PC-3 (cell line): Measurements from ENCODE around the gene RNF182. TPM values are rescaled to one million over a fixed set of nuclear protein-coding genes. Genes with fewer than 3 reads are reported as not detected.

ENCODE experiments used
- ATAC-seq: fragments of 200-7000 bp; cut with Tn5 transposase; 2 replicates; pipeline ENCODE4 v1.9.1; 2020; ENCODE audit warnings: mild to moderate bottlenecking, moderate library complexity
- BruUV-seq: library from RNA; stranded (reverse); fragments of 400-500 nt; replicated peaks from 2 replicates; lab custom pipeline; 2021; lab: Mats Ljungman, UMichigan
- CTCF ChIA-PET: fragments of 300-600 bp; sonication (Branson Sonifier 250); formaldehyde crosslinking; loops from one replicate; lab custom pipeline; 2022; ENCODE audit warnings: antibody characterized with exemption; lab: Charles Lee
- POLR2A ChIA-PET: fragments of 300-600 bp; sonication (Branson Sonifier 250); formaldehyde crosslinking; loops from one replicate; lab custom pipeline; 2022; ENCODE audit warnings: antibody characterized with exemption; ENCODE audit not compliant: unreplicated experiment; lab: Charles Lee
- DNase-seq: peaks from one replicate; pipeline ENCODE4 v3.0.0-alpha.2; 2015
- H2AFZ ChIP-seq: fragments of 300-600 bp; sonication (generic); 2 replicates; pipeline ENCODE4 v1.6.0; 2016; ENCODE audit warnings: antibody characterized with exemption, low read length
- H3F3A ChIP-seq: fragments of 300-600 bp; sonication (generic); one replicate; pipeline ENCODE4 v1.6.0; 2017; ENCODE audit warnings: antibody characterized with exemption, low read length, control low read depth, mild to moderate bottlenecking; ENCODE audit not compliant: unreplicated experiment
- H3K27ac ChIP-seq: fragments of 300-600 bp; sonication (generic); 2 replicates; pipeline ENCODE4 v1.5.1; 2016; ENCODE audit warnings: mild to moderate bottlenecking, low read length
- H3K27me3 ChIP-seq: fragments of 300-600 bp; sonication (generic); 2 replicates; pipeline ENCODE4 v1.6.1; 2016; ENCODE audit warnings: low read length, mixed read lengths
- H3K36me3 ChIP-seq: fragments of 300-600 bp; sonication (generic); 2 replicates; pipeline ENCODE4 v1.6.1; 2016; ENCODE audit warnings: low read depth, mixed run types, low read length, mixed read lengths
- H3K4me1 ChIP-seq: fragments of 300-600 bp; sonication (generic); 2 replicates; pipeline ENCODE4 v1.5.1; 2016; ENCODE audit warnings: low read length; ENCODE audit not compliant: insufficient read depth
- H3K4me2 ChIP-seq: fragments of 300-600 bp; sonication (generic); 2 replicates; pipeline ENCODE4 v1.6.0; 2016; ENCODE audit warnings: low read length
- H3K4me3 ChIP-seq: fragments of 300-600 bp; sonication (generic); 2 replicates; pipeline ENCODE4 v1.5.1; 2016; ENCODE audit warnings: mild to moderate bottlenecking, low read length, mixed read lengths
- H3K79me2 ChIP-seq: fragments of 300-600 bp; sonication (generic); 2 replicates; pipeline ENCODE4 v1.6.1; 2017; ENCODE audit warnings: low read length, mixed read lengths
- H3K9ac ChIP-seq: fragments of 300-600 bp; sonication (generic); 2 replicates; pipeline ENCODE4 v1.6.0; 2016; ENCODE audit warnings: mild to moderate bottlenecking, low read length
- H3K9me2 ChIP-seq: fragments of 300-600 bp; sonication (generic); replicated peaks from 2 replicates; pipeline ENCODE4 v1.6.1; 2016; ENCODE audit warnings: mixed run types, low read length, mixed read lengths
- H3K9me3 ChIP-seq: fragments of 300-600 bp; sonication (generic); 2 replicates; pipeline ENCODE4 v1.6.1; 2016; ENCODE audit warnings: low read length, mixed read lengths
- H4K20me1 ChIP-seq: fragments of 300-600 bp; sonication (generic); 2 replicates; pipeline ENCODE4 v1.6.1; 2016; ENCODE audit warnings: low read length, mixed read lengths
- EZH2 ChIP-seq: fragments of 300-600 bp; sonication (generic); IDR thresholded peaks from one replicate; pipeline ENCODE4 v1.6.1; 2017; ENCODE audit warnings: antibody characterized with exemption, mild to moderate bottlenecking, low read length; ENCODE audit not compliant: unreplicated experiment
- EZH2phosphoT487 ChIP-seq: fragments of 300-600 bp; sonication (generic); IDR thresholded peaks from 2 replicates; pipeline ENCODE4 v1.6.1; 2018; ENCODE audit warnings: mild to moderate bottlenecking, antibody characterized with exemption, low read length, borderline replicate concordance
- intact Hi-C: fragments of 100-400 bp; cut with micrococcal nuclease; formaldehyde crosslinking; loops from 2 replicates; pipeline ENCODE4 v1.9.0; 2023
- total RNA-seq: library from RNA; depleted of rRNA; stranded (reverse); fragments of >200 nt; gene quantifications from 2 replicates; pipeline ENCODE4 v1.2.3, GENCODE V29; 2014
- TF ChIP-seq, protein P1 (sequence below): fragments of 300-600 bp; sonication (generic); conservative IDR thresholded peaks from 2 replicates; pipeline ENCODE4 v1.5.1; 2017; ENCODE audit warnings: antibody characterized with exemption, low read depth, mild to moderate bottlenecking, low read length

RNF182 gene
- total RNA-seq, 1 experiment from 2014 or later = 24.7 TPM

DNA sequence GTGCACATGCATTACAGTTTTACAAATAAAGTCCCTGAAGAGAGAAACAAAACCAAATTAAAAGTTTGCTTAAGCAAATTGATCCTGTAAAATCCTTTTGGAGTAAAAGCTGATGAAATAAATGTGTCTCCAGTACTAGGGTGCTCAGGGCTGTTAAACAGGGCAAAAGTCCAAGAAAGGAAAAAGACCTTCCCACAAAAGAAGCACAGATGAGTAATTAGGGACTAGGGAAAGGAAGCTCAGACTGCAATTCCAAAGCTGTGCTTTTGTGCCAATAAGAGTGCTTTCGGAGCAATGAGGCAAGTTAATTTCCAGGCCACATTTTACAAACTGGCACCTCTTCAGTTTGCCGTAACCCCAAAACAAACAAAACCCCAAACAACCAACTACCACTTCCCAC lies 10.4 kb upstream of the RNF182 start:
- Histone ChIP-seq H3K4me1 (peaks cover 29% of the 10 kb centered on the region), H3K4me3 (no peak overlapping the region), H3F3A (no peaks in the 10 kb centered on the region), H3K9me3 (no peaks in the 10 kb centered on the region), H3K79me2 (no peaks in the 10 kb centered on the region), H3K9me2 (no peaks in the 10 kb centered on the region), H3K27me3 (no peaks in the 10 kb centered on the region), H3K27ac (no peak overlapping the region), H3K9ac (no peak overlapping the region), H3K4me2 (peak overlapping the region; percentile 2; the same call in 1 of the 2 replicates), H3K36me3 (no peaks in the 10 kb centered on the region), H4K20me1 (no peaks in the 10 kb centered on the region), H2AFZ (no peak overlapping the region)
- CTCF ChIA-PET = interaction anchor here (0.8 kb wide), 1 partner anchor 132 kb away, joined by 3 read pairs; no protein-coding TSS in a partner anchor
- no TSS peak for BruUV-seq
- DNase-seq (peak; percentile 26), ATAC-seq (peak; percentile 44)
- POLR2A ChIA-PET = no interaction called here
- TF ChIP-seq, protein P1, sequence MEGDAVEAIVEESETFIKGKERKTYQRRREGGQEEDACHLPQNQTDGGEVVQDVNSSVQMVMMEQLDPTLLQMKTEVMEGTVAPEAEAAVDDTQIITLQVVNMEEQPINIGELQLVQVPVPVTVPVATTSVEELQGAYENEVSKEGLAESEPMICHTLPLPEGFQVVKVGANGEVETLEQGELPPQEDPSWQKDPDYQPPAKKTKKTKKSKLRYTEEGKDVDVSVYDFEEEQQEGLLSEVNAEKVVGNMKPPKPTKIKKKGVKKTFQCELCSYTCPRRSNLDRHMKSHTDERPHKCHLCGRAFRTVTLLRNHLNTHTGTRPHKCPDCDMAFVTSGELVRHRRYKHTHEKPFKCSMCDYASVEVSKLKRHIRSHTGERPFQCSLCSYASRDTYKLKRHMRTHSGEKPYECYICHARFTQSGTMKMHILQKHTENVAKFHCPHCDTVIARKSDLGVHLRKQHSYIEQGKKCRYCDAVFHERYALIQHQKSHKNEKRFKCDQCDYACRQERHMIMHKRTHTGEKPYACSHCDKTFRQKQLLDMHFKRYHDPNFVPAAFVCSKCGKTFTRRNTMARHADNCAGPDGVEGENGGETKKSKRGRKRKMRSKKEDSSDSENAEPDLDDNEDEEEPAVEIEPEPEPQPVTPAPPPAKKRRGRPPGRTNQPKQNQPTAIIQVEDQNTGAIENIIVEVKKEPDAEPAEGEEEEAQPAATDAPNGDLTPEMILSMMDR = no peak
- intact Hi-C loops = no loop called here

DNA sequence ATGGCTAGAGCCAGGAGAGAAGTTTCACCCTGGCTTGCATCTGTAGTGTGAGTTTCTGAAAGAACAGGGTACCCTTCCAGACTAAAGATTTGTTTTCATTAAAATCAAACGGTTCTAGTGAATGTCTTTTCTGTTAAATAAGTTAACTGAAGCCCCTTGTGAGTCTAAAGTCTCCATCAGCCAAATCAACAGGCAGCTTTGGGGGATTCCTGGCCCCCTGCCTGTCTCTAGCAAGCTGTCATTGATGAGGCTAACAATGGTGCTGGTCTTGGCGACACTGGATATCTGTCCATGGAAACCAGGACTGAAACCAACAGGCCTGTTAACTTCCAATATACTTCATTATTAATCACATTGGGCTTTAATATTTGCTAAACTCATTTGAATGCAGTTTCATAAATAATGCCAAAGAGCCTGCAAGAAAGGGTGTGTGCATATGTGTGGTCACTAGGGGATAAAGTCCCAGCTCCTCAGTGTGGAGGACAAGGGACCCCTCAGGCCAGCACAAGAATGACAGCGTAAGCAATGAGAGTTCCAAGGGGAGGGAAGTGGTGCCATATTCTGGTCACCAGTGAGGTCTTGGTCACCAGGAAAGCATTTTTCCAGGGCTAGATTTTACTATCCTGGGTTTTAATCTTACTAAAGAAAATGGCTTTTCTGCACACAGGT lies 9.1 kb upstream of the RNF182 start:
- Histone ChIP-seq H3K36me3 (no peaks in the 10 kb centered on the region), H3K9ac (no peak overlapping the region), H3K79me2 (no peaks in the 10 kb centered on the region), H3K27ac (no peak overlapping the region), H2AFZ (no peak overlapping the region), H3K9me2 (no peaks in the 10 kb centered on the region), H3K27me3 (no peaks in the 10 kb centered on the region), H3K4me1 (peaks cover 28% of the 10 kb centered on the region), H3K9me3 (no peaks in the 10 kb centered on the region), H3F3A (no peaks in the 10 kb centered on the region), H3K4me2 (no peak overlapping the region), H4K20me1 (no peaks in the 10 kb centered on the region), H3K4me3 (no peak overlapping the region)
- ChIA-PET CTCF (no interaction called here), POLR2A (no interaction called here)
- intact Hi-C loops = no loop called here
- ATAC-seq (no peak), DNase-seq (no peak)
- no TSS peak for BruUV-seq
- TF ChIP-seq EZH2phosphoT487 = no peak
- TF ChIP-seq, protein P1 = no peak
- no peak for TF ChIP-seq EZH2

DNA sequence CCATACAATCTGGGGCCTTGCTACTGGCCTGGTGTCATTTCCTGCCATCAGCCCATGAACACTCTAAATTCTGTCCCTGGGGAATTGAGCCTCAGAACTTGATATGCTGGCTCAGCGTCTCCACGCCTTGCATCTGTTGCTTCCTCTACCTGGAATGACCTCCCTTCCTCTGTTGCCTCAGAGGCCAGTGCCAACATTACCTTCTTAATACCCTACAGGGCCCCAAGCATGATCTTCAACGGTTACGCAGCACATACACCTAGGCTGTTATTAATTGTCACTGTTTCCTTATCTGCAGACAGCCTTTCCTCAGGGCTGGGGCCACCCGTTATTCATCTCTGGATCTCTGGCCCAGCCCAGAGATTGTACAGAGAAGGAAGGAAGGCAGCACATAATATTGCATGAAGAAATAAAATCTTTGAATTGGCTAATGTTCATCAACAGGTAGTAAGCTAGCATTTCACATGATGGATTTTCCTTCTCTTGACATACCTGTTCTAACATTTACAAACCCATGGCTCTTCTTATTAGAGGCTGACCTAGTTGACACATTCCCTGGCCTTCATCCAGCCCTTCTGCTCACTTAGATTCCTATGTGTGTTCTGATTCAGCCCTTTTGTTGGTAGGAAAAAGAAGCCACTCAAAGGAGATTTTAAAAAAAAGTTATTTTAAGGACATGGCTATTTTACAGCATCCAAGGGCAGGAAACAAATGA lies 8.4 kb upstream of the RNF182 start:
- Histone ChIP-seq H3K27me3 (no peaks in the 10 kb centered on the region), H3K4me1 (peaks cover 28% of the 10 kb centered on the region), H3K9me3 (no peaks in the 10 kb centered on the region), H3K79me2 (no peaks in the 10 kb centered on the region), H3K9me2 (no peaks in the 10 kb centered on the region), H3K27ac (no peak overlapping the region), H3K4me2 (no peak overlapping the region), H4K20me1 (no peaks in the 10 kb centered on the region), H3K9ac (no peak overlapping the region), H3F3A (no peaks in the 10 kb centered on the region), H2AFZ (no peak overlapping the region), H3K4me3 (no peak overlapping the region), H3K36me3 (no peaks in the 10 kb centered on the region)
- BruUV-seq = no TSS peak
- intact Hi-C loops = no loop called here
- ATAC-seq = peak; percentile 55
- CTCF ChIA-PET = no interaction called here
- POLR2A ChIA-PET = no interaction called here
- peak; percentile 65 for DNase-seq
- TF ChIP-seq EZH2 (no peak), EZH2phosphoT487 (no peak)
- TF ChIP-seq, protein P1 = no peak
